ENCODE data around the gene EFNA1.

GRCh38 chr1:155141749-155142148, 14.1 kb downstream of the EFNA1 start:
- TF ChIP-seq REST (IDR thresholded peaks at IDR 0.05; ENCODE audit: insufficient read depth in 1 of 2, low read depth in 2 of 2, low read length in 2 of 2) (no peak), POLR2AphosphoS5 (IDR thresholded peaks at IDR 0.05; ENCODE audit: low read depth, low read length) (no peak), TAF1 (IDR thresholded peaks at IDR 0.05; ENCODE audit: borderline replicate concordance, insufficient read depth, low read length) (no peak), SIN3A (IDR thresholded peaks at IDR 0.05; ENCODE audit: borderline replicate concordance, insufficient read depth, low read length) (no peak), FOXP2 (optimal IDR thresholded peaks at IDR 0.05; ENCODE audit: borderline replicate concordance, extremely low read depth, extremely low read length, insufficient read depth) (no peak)

Data from PFSK-1 (cell line).